GM19043 (cell line): ENCODE measurements around the gene RPS23.
A peak's percentile ranks its signal among the peaks of the same experiment; 100 is the strongest.

Experiments used
- ATAC-seq: cut with Tn5 transposase; IDR thresholded peaks from one replicate; pipeline ENCODE4 v1.9.1; 2021; ENCODE audit warnings: low read depth; ENCODE audit not compliant: unreplicated experiment

The RPS23 gene

GRCh38 chr5:82246960-82247574 lies 31.1 kb downstream of the RPS23 start:
- ATAC-seq = no peak

- ATAC-seq = no peak
Observed at GRCh38 chr5:82244854-82245635, 33.1 kb downstream of the RPS23 start.

- ATAC-seq = no peak
Observed at GRCh38 chr5:82244151-82244550, 34.0 kb downstream of the RPS23 start.

DNA sequence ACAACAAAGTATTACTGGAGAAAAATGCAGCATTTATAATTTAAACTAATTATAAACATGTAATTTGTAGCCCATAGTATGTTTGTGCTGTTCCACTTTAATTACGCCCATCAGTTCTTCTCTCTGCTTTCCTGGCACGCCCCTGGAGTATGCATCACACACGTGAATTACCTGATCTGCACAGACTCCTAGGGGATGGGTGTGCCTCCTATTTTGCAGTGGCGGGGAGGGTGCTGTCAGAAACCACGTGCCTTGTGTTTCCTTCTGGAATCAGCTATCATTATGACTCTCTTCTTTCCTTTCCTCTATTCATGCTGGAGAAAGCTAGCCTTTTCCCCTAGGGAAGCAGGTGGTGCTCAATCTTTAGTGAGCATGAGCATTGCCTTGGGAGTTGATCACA lies 43.3 kb downstream of the RPS23 start:
- ATAC-seq = no peak

DNA sequence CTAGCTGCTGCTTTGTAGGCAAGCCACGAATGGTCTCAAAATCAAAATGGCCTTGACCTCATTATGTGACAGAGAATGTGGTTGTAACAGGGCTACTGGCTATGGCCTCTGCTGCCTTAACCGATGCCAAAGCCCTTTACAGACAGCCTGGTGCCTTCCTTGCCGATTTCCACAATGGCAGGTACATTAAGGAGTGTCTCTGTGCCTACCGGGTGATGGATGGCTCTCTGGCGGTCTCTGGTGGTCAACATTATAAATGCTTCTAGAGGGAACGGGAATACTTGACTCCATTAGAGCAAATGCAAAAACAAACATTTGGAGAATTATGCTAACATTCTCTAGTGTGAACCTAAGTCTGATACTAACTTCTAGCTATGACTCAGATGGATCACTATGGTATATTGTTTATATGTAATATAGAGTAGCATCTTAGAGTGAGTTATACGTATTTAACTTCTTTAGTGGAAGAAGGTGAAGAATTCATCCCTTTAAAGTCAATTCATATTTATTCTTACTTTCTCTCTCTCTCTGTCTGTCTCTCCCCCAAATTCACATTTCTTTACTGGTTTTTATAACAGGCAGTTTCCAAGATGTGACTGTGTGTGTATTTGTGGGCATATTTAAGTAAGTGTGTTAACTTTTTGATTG lies 52.5 kb downstream of the RPS23 start:
- ATAC-seq = peak; percentile 88
